ENCODE measurements around the gene ATG10.
"Not testable (repeated sequence)": the region's sequence is repeated elsewhere in the genome, so short reads cannot be mapped to it uniquely, and the experiment has no call there.

ATG10 gene

GRCh38 chr5:82105457-82105856, 133.6 kb downstream of the ATG10 start:
- TF ChIP-seq CTCF (IDR thresholded peaks at IDR 0.05; ENCODE audit: low read depth, low read length) = no peak
- no peak for DNase-seq
- Histone ChIP-seq H3K27me3 (no peaks in the 10 kb centered on the region), H3K4me3 (ENCODE audit: low read depth, low read length) (no peak overlapping the region), H3K4me1 (no peaks in the 10 kb centered on the region), H3K9me3 (no peaks in the 10 kb centered on the region), H3K36me3 (no peaks in the 10 kb centered on the region)

DNA sequence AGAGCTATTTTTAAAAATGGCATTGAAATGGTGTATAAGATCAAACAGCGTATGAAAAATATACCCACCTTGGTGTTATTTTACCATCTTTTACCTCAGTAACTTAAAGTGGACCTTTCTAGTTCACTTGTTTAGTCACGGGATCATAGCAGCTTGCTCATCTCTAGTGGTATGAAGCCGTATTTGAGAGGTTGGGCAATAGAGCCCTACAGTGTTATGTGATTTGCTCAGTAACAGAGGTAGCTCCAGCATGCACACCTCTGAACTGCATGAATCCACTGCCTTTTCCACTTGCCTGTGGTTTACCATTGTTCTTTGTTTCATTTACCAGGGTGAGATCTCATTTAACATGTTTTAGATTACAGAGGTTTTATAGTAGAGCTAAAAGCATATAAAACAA, 134.4 kb downstream of the ATG10 start:
- Histone ChIP-seq H3K27me3 (no peaks in the 10 kb centered on the region), H3K9me3 (no peaks in the 10 kb centered on the region), H3K4me3 (ENCODE audit: low read depth, low read length) (no peak overlapping the region), H3K4me1 (no peaks in the 10 kb centered on the region), H3K36me3 (no peaks in the 10 kb centered on the region)
- no peak for TF ChIP-seq CTCF (IDR thresholded peaks at IDR 0.05; ENCODE audit: low read depth, low read length)
- DNase-seq = no peak

DNA sequence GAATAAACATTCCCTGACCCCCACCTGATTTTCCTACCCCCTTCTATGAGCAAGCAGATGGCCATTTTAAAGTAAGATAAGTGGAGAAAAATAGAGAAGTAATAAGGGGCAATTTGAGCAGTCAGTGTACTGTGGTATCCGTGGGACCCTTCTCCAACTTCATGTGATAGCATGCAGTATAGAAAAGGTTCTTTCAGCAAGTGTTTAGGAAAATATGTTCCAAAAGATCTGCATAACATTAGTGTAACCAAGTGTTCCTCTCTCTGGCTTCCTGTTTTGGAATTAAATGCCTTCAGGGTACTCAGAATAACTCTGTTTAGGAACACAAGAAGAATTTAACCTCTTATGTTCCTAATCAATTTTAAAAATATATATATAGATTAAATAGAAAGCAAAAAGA, 134.9 kb downstream of the ATG10 start:
- no peak overlapping the region for H3K4me3 ChIP-seq (ENCODE audit: low read depth, low read length)
- no peaks in the 10 kb centered on the region for H3K27me3 ChIP-seq
- no peak for DNase-seq
- H3K9me3 ChIP-seq = no peaks in the 10 kb centered on the region
- no peaks in the 10 kb centered on the region for H3K4me1 ChIP-seq
- TF ChIP-seq CTCF (IDR thresholded peaks at IDR 0.05; ENCODE audit: low read depth, low read length) = no peak
- H3K36me3 ChIP-seq = no peaks in the 10 kb centered on the region

DNA sequence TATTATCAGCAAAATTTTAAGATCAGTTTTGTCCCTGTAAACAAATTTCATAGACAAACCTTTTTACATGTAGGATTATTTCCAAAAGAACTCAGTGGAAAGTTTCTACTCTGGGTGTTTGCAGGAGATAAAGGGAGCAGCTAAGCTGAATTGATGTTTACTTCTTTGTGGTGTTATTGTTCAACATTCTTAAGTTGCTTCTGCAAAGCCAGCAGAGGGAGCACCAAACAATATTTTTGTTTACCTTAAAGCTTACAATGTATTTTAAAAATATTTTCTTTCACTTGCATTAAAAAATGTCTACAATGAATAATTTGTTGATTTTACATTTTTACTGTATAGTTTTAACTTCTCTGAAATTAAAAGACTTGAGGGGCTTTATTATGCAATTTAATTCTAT, 135.4 kb downstream of the ATG10 start:
- peak; percentile 58 for TF ChIP-seq CTCF (IDR thresholded peaks at IDR 0.05; ENCODE audit: low read depth, low read length)

DNA sequence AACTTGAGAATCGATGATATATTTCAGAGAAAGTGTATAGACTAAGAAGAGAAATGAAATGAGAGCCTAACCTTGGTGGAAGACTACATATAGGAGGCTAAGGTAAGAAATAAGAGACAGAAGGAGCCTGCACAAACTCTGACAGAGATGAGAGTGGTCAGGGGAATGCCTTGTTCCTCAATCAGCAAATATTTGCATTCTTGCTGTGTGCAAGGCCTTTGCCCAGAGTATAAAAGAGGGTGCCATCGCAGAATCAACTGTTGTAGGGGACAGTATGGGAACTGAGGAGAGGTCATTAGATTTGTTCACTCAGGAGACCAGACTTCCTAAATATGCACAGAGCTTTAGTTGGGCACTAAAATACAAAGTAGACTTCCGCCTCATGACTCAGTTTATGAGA, 137.2 kb downstream of the ATG10 start:
- H3K9me3 ChIP-seq = no peaks in the 10 kb centered on the region
- TF ChIP-seq CTCF (IDR thresholded peaks at IDR 0.05; ENCODE audit: low read depth, low read length) = no peak
- no peaks in the 10 kb centered on the region for H3K27me3 ChIP-seq
- no peaks in the 10 kb centered on the region for H3K36me3 ChIP-seq
- no peak for DNase-seq
- 0 out of 2 replicates have a peak, but pooled peaks cover 7% of the 10 kb centered on the region for H3K4me1 ChIP-seq
- H3K4me3 ChIP-seq (ENCODE audit: low read depth, low read length) = no peak overlapping the region

More for the DNA sequence above, 135.4 kb downstream of the ATG10 start:
- Histone ChIP-seq H3K4me3 (ENCODE audit: low read depth, low read length) (no peak overlapping the region), H3K27me3 (no peaks in the 10 kb centered on the region), H3K9me3 (no peaks in the 10 kb centered on the region), H3K4me1 (no peaks in the 10 kb centered on the region), H3K36me3 (no peaks in the 10 kb centered on the region)
- no peak for DNase-seq

GRCh38 chr5:82109915-82110314, 138.1 kb downstream of the ATG10 start:
- H3K36me3 ChIP-seq; H3K9me3 ChIP-seq; H3K4me1 ChIP-seq; DNase-seq; H3K4me3 ChIP-seq (ENCODE audit: low read depth, low read length); H3K27me3 ChIP-seq: not testable (repeated sequence)

GRCh38 chr5:82111191-82111590, 139.4 kb downstream of the ATG10 start:
- H3K27me3 ChIP-seq = no peaks in the 10 kb centered on the region
- H3K4me3 ChIP-seq (ENCODE audit: low read depth, low read length) = no peak overlapping the region
- DNase-seq = peak; percentile 16
- TF ChIP-seq CTCF (IDR thresholded peaks at IDR 0.05; ENCODE audit: low read depth, low read length) = no peak
- H3K4me1 ChIP-seq = 0 out of 2 replicates have a peak, but pooled peaks cover 7% of the 10 kb centered on the region
- H3K36me3 ChIP-seq = no peaks in the 10 kb centered on the region
- H3K9me3 ChIP-seq = no peaks in the 10 kb centered on the region

Data from BE2C (cell line).